GM23338 (cell line): Measurements from ENCODE around the gene FRAS1. TPM values are rescaled to one million over a fixed set of nuclear protein-coding genes. Genes with fewer than 3 reads are reported as not detected.
"Not testable (repeated sequence)": the region's sequence is repeated elsewhere in the genome, so short reads cannot be mapped to it uniquely, and the experiment has no call there.

ENCODE experiments used
- ATAC-seq: fragments of 200-7000 bp; cut with Tn5 transposase; 3 replicates; pipeline ENCODE4 v1.9.1; 2020
- DNase-seq: peaks from one replicate; pipeline ENCODE4 v3.0.0-alpha.2; 2015; ENCODE audit warnings: low spot score
- H2AFZ ChIP-seq: fragments of 200-600 bp; sonication (generic); 2 replicates; pipeline ENCODE4 v1.8.0; 2016; ENCODE audit warnings: antibody characterized with exemption, mild to moderate bottlenecking, moderate library complexity
- H3F3A ChIP-seq: fragments of 200-600 bp; sonication (generic); replicated peaks from 2 replicates; pipeline ENCODE4 v1.8.0; 2017; ENCODE audit warnings: antibody characterized with exemption, mixed run types, low read depth
- H3K27ac ChIP-seq: fragments of 200-600 bp; sonication (generic); 2 replicates; pipeline ENCODE4 v1.6.1; 2016; ENCODE audit warnings: low read depth
- H3K27me3 ChIP-seq: fragments of 200-600 bp; sonication (generic); 2 replicates; pipeline ENCODE4 v1.8.0; 2016; ENCODE audit warnings: mild to moderate bottlenecking, mixed run types, moderate library complexity; ENCODE audit not compliant: insufficient read depth
- H3K36me3 ChIP-seq: fragments of 200-600 bp; sonication (generic); 2 replicates; pipeline ENCODE4 v1.8.0; 2016; ENCODE audit warnings: mild to moderate bottlenecking; ENCODE audit not compliant: insufficient read depth
- H3K4me1 ChIP-seq: fragments of 200-600 bp; sonication (generic); 2 replicates; pipeline ENCODE4 v1.8.0; 2016; ENCODE audit warnings: mild to moderate bottlenecking, moderate library complexity; ENCODE audit not compliant: insufficient read depth
- H3K4me2 ChIP-seq: fragments of 200-600 bp; sonication (generic); 2 replicates; pipeline ENCODE4 v1.7.1; 2017; ENCODE audit warnings: mixed run types
- H3K4me3 ChIP-seq: fragments of 200-600 bp; sonication (generic); 2 replicates; pipeline ENCODE4 v1.6.1; 2016; ENCODE audit warnings: mixed run types
- H3K79me2 ChIP-seq: fragments of 200-600 bp; sonication (generic); replicated peaks from 2 replicates; pipeline ENCODE4 v1.8.0; 2017; ENCODE audit warnings: mild to moderate bottlenecking; ENCODE audit not compliant: insufficient read depth
- H3K9me2 ChIP-seq: fragments of 200-600 bp; sonication (generic); 2 replicates; pipeline ENCODE4 v1.8.0; 2017; ENCODE audit not compliant: insufficient read depth
- H4K20me1 ChIP-seq: fragments of 200-600 bp; sonication (generic); replicated peaks from 2 replicates; pipeline ENCODE4 v1.8.0; 2017; ENCODE audit warnings: mild to moderate bottlenecking; ENCODE audit not compliant: insufficient read depth
- H3K27ac Mint-ChIP-seq: 2 replicates; pipeline ENCODE4 v1.8.0; 2020; ENCODE audit warnings: inconsistent platforms, mild to moderate bottlenecking, moderate library complexity, mixed read lengths
- H3K27me3 Mint-ChIP-seq: 3 replicates; pipeline ENCODE4 v1.8.0; 2022; ENCODE audit warnings: low read depth, mild to moderate bottlenecking, moderate library complexity, mixed read lengths, inconsistent platforms; ENCODE audit not compliant: insufficient read depth, poor library complexity
- H3K36me3 Mint-ChIP-seq: 3 replicates; pipeline ENCODE4 v1.8.0; 2021; ENCODE audit warnings: low read depth, mild to moderate bottlenecking, inconsistent platforms, moderate library complexity, mixed read lengths
- H3K4me1 Mint-ChIP-seq: 3 replicates; pipeline ENCODE4 v1.8.0; 2020; ENCODE audit warnings: mild to moderate bottlenecking, inconsistent platforms, mixed read lengths
- H3K4me3 Mint-ChIP-seq: 3 replicates; pipeline ENCODE4 v1.8.0; 2021; ENCODE audit warnings: moderate library complexity, mild to moderate bottlenecking, inconsistent platforms, mixed read lengths
- H3K9me3 Mint-ChIP-seq: 3 replicates; pipeline ENCODE4 v1.8.0; 2020; ENCODE audit warnings: moderate library complexity, mild to moderate bottlenecking, inconsistent platforms, mixed read lengths
- CREB1 ChIP-seq: fragments of 250-450 bp; sonication (Bioruptor Pico); IDR thresholded peaks from 2 replicates; pipeline ENCODE4 v1.5.0; 2020; ENCODE audit warnings: low read depth, mild to moderate bottlenecking, moderate library complexity
- CTCF ChIP-seq, 2 experiments: fragments of 200-600 bp in 1 of 2; sonication (generic) in 1 of 2; conservative IDR thresholded peaks; 2 replicates each; pipeline versions ENCODE4 v1.5.1 to v1.6.1; 2016 to 2017; ENCODE audit warnings: antibody characterized with exemption in 2 of 2, low read depth in 2 of 2, mild to moderate bottlenecking in 2 of 2, moderate library complexity in 1 of 2
- ETS1 ChIP-seq: IDR thresholded peaks from 2 replicates; pipeline ENCODE4 v1.6.1; 2016; ENCODE audit warnings: antibody characterized with exemption
- EZH2phosphoT487 ChIP-seq: fragments of 200-600 bp; sonication (generic); IDR thresholded peaks from one replicate; pipeline ENCODE4 v1.8.1; 2018; ENCODE audit warnings: antibody characterized with exemption; ENCODE audit not compliant: unreplicated experiment
- JUNB ChIP-seq: IDR thresholded peaks from one replicate; pipeline ENCODE4 v1.6.1; 2016; ENCODE audit warnings: antibody characterized with exemption; ENCODE audit not compliant: unreplicated experiment
- NANOG ChIP-seq: IDR thresholded peaks from 2 replicates; pipeline ENCODE4 v1.6.1; 2016; ENCODE audit warnings: antibody characterized with exemption, borderline replicate concordance
- REST ChIP-seq: IDR thresholded peaks from one replicate; pipeline ENCODE4 v1.6.1; 2018; ENCODE audit warnings: antibody characterized with exemption; ENCODE audit not compliant: unreplicated experiment
- ZNF114 ChIP-seq: fragments of 250-450 bp; sonication (Bioruptor Pico); IDR thresholded peaks from 2 replicates; pipeline ENCODE4 v1.5.0; 2020; ENCODE audit warnings: mild to moderate bottlenecking, moderate library complexity
- polyA plus RNA-seq: library from polyadenylated mRNA; unstranded; fragments of >200 nt; fragmentation: Nextera tagmentation; extraction: Ambion mirVana; gene quantifications from 2 replicates; pipeline ENCODE4 v1.2.1, GENCODE V29; 2016
- total RNA-seq: library from RNA; depleted of rRNA; stranded (reverse); fragments of >200 nt; shearing (Covaris generic); gene quantifications from 2 replicates; pipeline ENCODE4 v1.2.3, GENCODE V29; 2014

The FRAS1 gene
- total and polyA plus RNA-seq, 2 experiments from 2014 or later, result 12.4 to 108 TPM

GRCh38 chr4:78496021-78496643 is 439.0 kb downstream of the FRAS1 start (continued):
- TF ChIP-seq CTCF (conservative IDR thresholded peaks at IDR 0.05; ENCODE audit: low read depth in 2 of 2), result no peak

GRCh38 chr4:78506260-78506659 is 449.1 kb downstream of the FRAS1 start:
- not testable (repeated sequence) for H2AFZ ChIP-seq

GRCh38 chr4:78509043-78509442 is 451.9 kb downstream of the FRAS1 start:
- H3K9me2 ChIP-seq, result no peaks in the 10 kb centered on the region
- DNase-seq (no peak), ATAC-seq (no peak)
- Mint-ChIP-seq H3K9me3 (no peaks in the 10 kb centered on the region; the same call in 2 of the 3 replicates), H3K36me3 (peaks cover 37% of the 10 kb centered on the region), H3K27me3 (no peaks in the 10 kb centered on the region), H3K27ac (no peak overlapping the region), H3K4me1 (peaks cover 11% of the 10 kb centered on the region), H3K4me3 (no peak overlapping the region)
- no peaks in the 10 kb centered on the region for H3K4me1 ChIP-seq
- H3K36me3 ChIP-seq, result peaks cover 21% of the 10 kb centered on the region
- H3K27me3 ChIP-seq, result no peaks in the 10 kb centered on the region
- no peak overlapping the region for H3K27ac ChIP-seq
- no peak for TF ChIP-seq EZH2phosphoT487
- no peak overlapping the region for H3K4me2 ChIP-seq
- no peaks in the 10 kb centered on the region for H3F3A ChIP-seq
- no peaks in the 10 kb centered on the region for H3K79me2 ChIP-seq
- H4K20me1 ChIP-seq, result peaks cover 3% of the 10 kb centered on the region; the same call in 1 of the 2 replicates
- H3K4me3 ChIP-seq, result no peak overlapping the region
- no peak overlapping the region for H2AFZ ChIP-seq

More at GRCh38 chr4:78506260-78506659, 449.1 kb downstream of the FRAS1 start:
- H3K9me3 Mint-ChIP-seq, H3K4me3 Mint-ChIP-seq, H3K27ac ChIP-seq, H3K27me3 ChIP-seq, H3K9me2 ChIP-seq, H3K79me2 ChIP-seq, H3F3A ChIP-seq, H3K27ac Mint-ChIP-seq, H3K27me3 Mint-ChIP-seq, H3K4me3 ChIP-seq, H3K4me1 ChIP-seq, H4K20me1 ChIP-seq: not testable (repeated sequence)
- Histone ChIP-seq H3K36me3 (peaks cover 19% of the 10 kb centered on the region), H3K4me2 (0 out of 2 replicates have a peak overlapping the region, but pooled peaks have one; percentile 32)
- peak; percentile 35 for DNase-seq
- Mint-ChIP-seq H3K4me1 (peaks cover 11% of the 10 kb centered on the region), H3K36me3 (peaks cover 50% of the 10 kb centered on the region)
- ATAC-seq, result peak; percentile 79

- ATAC-seq, result no peak
- H3K36me3 Mint-ChIP-seq, result peaks cover 37% of the 10 kb centered on the region
- TF ChIP-seq JUNB (no peak), ZNF114 (CRISPR knock-in tag) (no peak), CREB1 (CRISPR knock-in tag) (no peak), EZH2phosphoT487 (no peak), REST (no peak), CTCF (conservative IDR thresholded peaks at IDR 0.05; ENCODE audit: low read depth in 2 of 2) (no peak), NANOG (no peak), ETS1 (no peak)
These were observed 453.0 kb downstream of the FRAS1 start for GRCh38 chr4:78510108-78510507.

More at GRCh38 chr4:78510108-78510507, 453.0 kb downstream of the FRAS1 start:
- Histone ChIP-seq H2AFZ (no peak overlapping the region), H3K36me3 (peaks cover 21% of the 10 kb centered on the region), H3K9me2 (no peaks in the 10 kb centered on the region), H3K4me3 (no peak overlapping the region), H3K4me1 (no peaks in the 10 kb centered on the region), H3F3A (no peaks in the 10 kb centered on the region), H3K27ac (no peak overlapping the region), H3K4me2 (no peak overlapping the region), H4K20me1 (peaks cover 3% of the 10 kb centered on the region; the same call in 1 of the 2 replicates), H3K27me3 (no peaks in the 10 kb centered on the region), H3K79me2 (no peaks in the 10 kb centered on the region)
- no peak for DNase-seq
- Mint-ChIP-seq H3K27me3 (no peaks in the 10 kb centered on the region), H3K9me3 (no peaks in the 10 kb centered on the region; the same call in 2 of the 3 replicates), H3K27ac (no peak overlapping the region), H3K4me1 (peaks cover 11% of the 10 kb centered on the region), H3K4me3 (no peak overlapping the region)
